SK-N-SH treated with all-trans-retinoic acid at 6 μM for 48 hours (cell line): Measurements from ENCODE around the gene SREBF2.

Source experiments
- ATAC-seq: fragments of 200-7000 bp; cut with Tn5 transposase; 3 replicates; pipeline ENCODE4 v1.9.1; 2020; ENCODE audit warnings: mild to moderate bottlenecking, moderate library complexity
- ARNTL ChIP-seq: fragments of 450-650 bp; formaldehyde crosslinking; IDR thresholded peaks from 2 replicates; pipeline ENCODE4 v1.5.0; 2020; ENCODE audit warnings: low read depth, mild to moderate bottlenecking, moderate library complexity, borderline replicate concordance
- BACH2 ChIP-seq: fragments of 250-450 bp; sonication (Bioruptor Pico); IDR thresholded peaks from 2 replicates; pipeline ENCODE4 v1.9.0; 2021; ENCODE audit warnings: mild to moderate bottlenecking, borderline replicate concordance
- GLIS3 ChIP-seq: fragments of 250-450 bp; sonication (Bioruptor Pico); IDR thresholded peaks from 2 replicates; pipeline ENCODE4 v1.5.0; 2020; ENCODE audit warnings: mild to moderate bottlenecking, moderate library complexity
- OSR1 ChIP-seq: fragments of 250-450 bp; sonication (Bioruptor Pico); IDR thresholded peaks from 2 replicates; pipeline ENCODE4 v1.8.0; 2022; ENCODE audit warnings: moderate library complexity, mild to moderate bottlenecking, inconsistent platforms
- PATZ1 ChIP-seq: fragments of 250-450 bp; sonication (Bioruptor Pico); IDR thresholded peaks from 2 replicates; pipeline ENCODE4 v1.8.0; 2020; ENCODE audit warnings: mild to moderate bottlenecking, moderate library complexity, borderline replicate concordance
- POU6F1 ChIP-seq: fragments of 250-450 bp; sonication (Bioruptor Pico); IDR thresholded peaks from 2 replicates; pipeline ENCODE4 v1.8.0; 2021; ENCODE audit warnings: low read depth, mild to moderate bottlenecking, moderate library complexity, borderline replicate concordance
- PPARA ChIP-seq: fragments of 250-450 bp; sonication (Bioruptor Pico); IDR thresholded peaks from 2 replicates; pipeline ENCODE4 v1.5.0; 2020; ENCODE audit warnings: mild to moderate bottlenecking, borderline replicate concordance
- SNAI2 ChIP-seq: fragments of 250-450 bp; sonication (Bioruptor Pico); IDR thresholded peaks from 2 replicates; pipeline ENCODE4 v1.5.0; 2020; ENCODE audit warnings: mild to moderate bottlenecking, moderate library complexity
- TCF4 ChIP-seq: fragments of 250-450 bp; sonication (Bioruptor Pico); IDR thresholded peaks from 2 replicates; pipeline ENCODE4 v1.8.0; 2021; ENCODE audit warnings: mild to moderate bottlenecking, moderate library complexity, borderline replicate concordance
- TOX ChIP-seq: fragments of 250-450 bp; sonication (Bioruptor Pico); IDR thresholded peaks from 2 replicates; pipeline ENCODE4 v1.8.0; 2021; ENCODE audit warnings: mild to moderate bottlenecking, moderate library complexity, borderline replicate concordance
- ZC3H10 ChIP-seq: fragments of 250-450 bp; sonication (Bioruptor Pico); IDR thresholded peaks from 2 replicates; pipeline ENCODE4 v1.5.1; 2021; ENCODE audit warnings: mild to moderate bottlenecking, moderate library complexity
- ZFP3 ChIP-seq: fragments of 250-450 bp; sonication (Bioruptor Pico); IDR thresholded peaks from 2 replicates; pipeline ENCODE4 v1.5.0; 2020; ENCODE audit warnings: mild to moderate bottlenecking, moderate library complexity
- ZFP30 ChIP-seq: fragments of 450-650 bp; formaldehyde crosslinking; IDR thresholded peaks from 2 replicates; pipeline ENCODE4 v1.5.0; 2022; ENCODE audit warnings: mild to moderate bottlenecking, moderate library complexity
- ZNF565 ChIP-seq: fragments of 450-650 bp; formaldehyde crosslinking; conservative IDR thresholded peaks from 2 replicates; pipeline ENCODE4 v1.5.0; 2020; ENCODE audit warnings: low read depth, mild to moderate bottlenecking, moderate library complexity
- ZNF70 ChIP-seq: fragments of 450-650 bp; formaldehyde crosslinking; IDR thresholded peaks from 2 replicates; pipeline ENCODE4 v1.5.0; 2020; ENCODE audit warnings: mild to moderate bottlenecking, moderate library complexity
- ZNF8 ChIP-seq: fragments of 450-650 bp; formaldehyde crosslinking; IDR thresholded peaks from 2 replicates; pipeline ENCODE4 v1.5.0; 2020; ENCODE audit warnings: mild to moderate bottlenecking, moderate library complexity
- TF ChIP-seq, protein P1 (sequence below): fragments of 250-450 bp; sonication (Bioruptor Pico); IDR thresholded peaks from 2 replicates; pipeline ENCODE4 v1.5.1; 2020; ENCODE audit warnings: low read depth, mild to moderate bottlenecking, moderate library complexity
- TF ChIP-seq, protein P2 (sequence below): fragments of 250-450 bp; sonication (Bioruptor Pico); IDR thresholded peaks from 2 replicates; pipeline ENCODE4 v1.5.0; 2020; ENCODE audit warnings: mild to moderate bottlenecking, moderate library complexity
- TF ChIP-seq, protein P3 (sequence below): fragments of 250-450 bp; sonication (Bioruptor Pico); IDR thresholded peaks from 2 replicates; pipeline ENCODE4 v1.5.1; 2021; ENCODE audit warnings: mild to moderate bottlenecking, moderate library complexity

SREBF2 gene

GRCh38 chr22:41844036-41844435, 11.1 kb downstream of the SREBF2 start:
- ATAC-seq, result no peak
- TF ChIP-seq ZFP3 (CRISPR knock-in tag), result no peak
- TF ChIP-seq SNAI2 (CRISPR knock-in tag), result no peak
- TF ChIP-seq PATZ1 (CRISPR knock-in tag), result no peak
- TF ChIP-seq PPARA (CRISPR knock-in tag), result no peak
- TF ChIP-seq ZFP30 (CRISPR knock-in tag), result no peak
- TF ChIP-seq, protein P1, sequence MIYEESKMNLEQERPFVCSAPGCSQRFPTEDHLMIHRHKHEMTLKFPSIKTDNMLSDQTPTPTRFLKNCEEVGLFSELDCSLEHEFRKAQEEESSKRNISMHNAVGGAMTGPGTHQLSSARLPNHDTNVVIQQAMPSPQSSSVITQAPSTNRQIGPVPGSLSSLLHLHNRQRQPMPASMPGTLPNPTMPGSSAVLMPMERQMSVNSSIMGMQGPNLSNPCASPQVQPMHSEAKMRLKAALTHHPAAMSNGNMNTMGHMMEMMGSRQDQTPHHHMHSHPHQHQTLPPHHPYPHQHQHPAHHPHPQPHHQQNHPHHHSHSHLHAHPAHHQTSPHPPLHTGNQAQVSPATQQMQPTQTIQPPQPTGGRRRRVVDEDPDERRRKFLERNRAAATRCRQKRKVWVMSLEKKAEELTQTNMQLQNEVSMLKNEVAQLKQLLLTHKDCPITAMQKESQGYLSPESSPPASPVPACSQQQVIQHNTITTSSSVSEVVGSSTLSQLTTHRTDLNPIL (CRISPR knock-in tag), result no peak
- no peak for TF ChIP-seq ZC3H10

DNA sequence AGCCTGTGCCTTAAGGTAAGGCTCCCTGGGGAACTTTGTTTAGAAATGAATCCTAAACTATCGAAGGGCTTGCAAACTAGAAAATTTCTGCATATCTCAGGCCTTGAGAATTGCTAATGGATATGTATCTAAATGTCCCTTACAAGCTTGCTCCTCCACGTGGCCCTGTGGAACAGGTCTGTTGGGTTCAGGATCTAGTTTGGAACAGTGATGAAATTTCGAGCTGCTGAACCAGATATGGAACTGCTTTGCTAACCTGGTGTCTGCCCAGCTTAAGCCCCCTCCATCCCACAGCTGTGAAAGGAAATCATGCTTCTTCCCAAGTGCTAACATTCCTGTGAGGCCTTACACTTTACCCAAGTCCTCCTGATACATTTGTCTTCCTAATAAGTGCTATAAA, 11.6 kb downstream of the SREBF2 start:
- TF ChIP-seq ZFP30 (CRISPR knock-in tag) (no peak), GLIS3 (CRISPR knock-in tag) (no peak), ZNF565 (CRISPR knock-in tag) (no peak), ZFP3 (CRISPR knock-in tag) (no peak), BACH2 (CRISPR knock-in tag) (no peak), TOX (CRISPR knock-in tag) (no peak), PATZ1 (CRISPR knock-in tag) (no peak), ZNF8 (CRISPR knock-in tag) (no peak), TCF4 (CRISPR knock-in tag) (no peak), OSR1 (CRISPR knock-in tag) (no peak), ZNF70 (CRISPR knock-in tag) (no peak), ARNTL (no peak), POU6F1 (CRISPR knock-in tag) (no peak), ZC3H10 (no peak), SNAI2 (CRISPR knock-in tag) (no peak)
- TF ChIP-seq, protein P2, sequence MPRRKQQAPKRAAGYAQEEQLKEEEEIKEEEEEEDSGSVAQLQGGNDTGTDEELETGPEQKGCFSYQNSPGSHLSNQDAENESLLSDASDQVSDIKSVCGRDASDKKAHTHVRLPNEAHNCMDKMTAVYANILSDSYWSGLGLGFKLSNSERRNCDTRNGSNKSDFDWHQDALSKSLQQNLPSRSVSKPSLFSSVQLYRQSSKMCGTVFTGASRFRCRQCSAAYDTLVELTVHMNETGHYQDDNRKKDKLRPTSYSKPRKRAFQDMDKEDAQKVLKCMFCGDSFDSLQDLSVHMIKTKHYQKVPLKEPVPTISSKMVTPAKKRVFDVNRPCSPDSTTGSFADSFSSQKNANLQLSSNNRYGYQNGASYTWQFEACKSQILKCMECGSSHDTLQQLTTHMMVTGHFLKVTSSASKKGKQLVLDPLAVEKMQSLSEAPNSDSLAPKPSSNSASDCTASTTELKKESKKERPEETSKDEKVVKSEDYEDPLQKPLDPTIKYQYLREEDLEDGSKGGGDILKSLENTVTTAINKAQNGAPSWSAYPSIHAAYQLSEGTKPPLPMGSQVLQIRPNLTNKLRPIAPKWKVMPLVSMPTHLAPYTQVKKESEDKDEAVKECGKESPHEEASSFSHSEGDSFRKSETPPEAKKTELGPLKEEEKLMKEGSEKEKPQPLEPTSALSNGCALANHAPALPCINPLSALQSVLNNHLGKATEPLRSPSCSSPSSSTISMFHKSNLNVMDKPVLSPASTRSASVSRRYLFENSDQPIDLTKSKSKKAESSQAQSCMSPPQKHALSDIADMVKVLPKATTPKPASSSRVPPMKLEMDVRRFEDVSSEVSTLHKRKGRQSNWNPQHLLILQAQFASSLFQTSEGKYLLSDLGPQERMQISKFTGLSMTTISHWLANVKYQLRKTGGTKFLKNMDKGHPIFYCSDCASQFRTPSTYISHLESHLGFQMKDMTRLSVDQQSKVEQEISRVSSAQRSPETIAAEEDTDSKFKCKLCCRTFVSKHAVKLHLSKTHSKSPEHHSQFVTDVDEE, result no peak
- TF ChIP-seq, protein P3, sequence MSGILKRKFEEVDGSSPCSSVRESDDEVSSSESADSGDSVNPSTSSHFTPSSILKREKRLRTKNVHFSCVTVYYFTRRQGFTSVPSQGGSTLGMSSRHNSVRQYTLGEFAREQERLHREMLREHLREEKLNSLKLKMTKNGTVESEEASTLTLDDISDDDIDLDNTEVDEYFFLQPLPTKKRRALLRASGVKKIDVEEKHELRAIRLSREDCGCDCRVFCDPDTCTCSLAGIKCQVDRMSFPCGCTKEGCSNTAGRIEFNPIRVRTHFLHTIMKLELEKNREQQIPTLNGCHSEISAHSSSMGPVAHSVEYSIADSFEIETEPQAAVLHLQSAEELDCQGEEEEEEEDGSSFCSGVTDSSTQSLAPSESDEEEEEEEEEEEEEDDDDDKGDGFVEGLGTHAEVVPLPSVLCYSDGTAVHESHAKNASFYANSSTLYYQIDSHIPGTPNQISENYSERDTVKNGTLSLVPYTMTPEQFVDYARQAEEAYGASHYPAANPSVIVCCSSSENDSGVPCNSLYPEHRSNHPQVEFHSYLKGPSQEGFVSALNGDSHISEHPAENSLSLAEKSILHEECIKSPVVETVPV (CRISPR knock-in tag), result no peak
- TF ChIP-seq, protein P1 (CRISPR knock-in tag), result no peak
- ATAC-seq, result no peak
